NOMO-1 treated with dmso at 0.1 percent for 144 hours (cell line): ENCODE data around the gene PRPS2.

ENCODE experiments used
- DNase-seq: peaks from one replicate; lab custom pipeline; 2025; ENCODE audit not compliant: unreplicated experiment; lab: John Stamatoyannopoulos, UW

PRPS2 gene

GRCh38 chrX:12791257-12792228 is at the start of gene PRPS2:
TSS of gene PRPS2 (plus strand) at chrX:12791412. CDS start at chrX:12791498, 86 bp downstream.
- peak; percentile 31 for DNase-seq

DNA sequence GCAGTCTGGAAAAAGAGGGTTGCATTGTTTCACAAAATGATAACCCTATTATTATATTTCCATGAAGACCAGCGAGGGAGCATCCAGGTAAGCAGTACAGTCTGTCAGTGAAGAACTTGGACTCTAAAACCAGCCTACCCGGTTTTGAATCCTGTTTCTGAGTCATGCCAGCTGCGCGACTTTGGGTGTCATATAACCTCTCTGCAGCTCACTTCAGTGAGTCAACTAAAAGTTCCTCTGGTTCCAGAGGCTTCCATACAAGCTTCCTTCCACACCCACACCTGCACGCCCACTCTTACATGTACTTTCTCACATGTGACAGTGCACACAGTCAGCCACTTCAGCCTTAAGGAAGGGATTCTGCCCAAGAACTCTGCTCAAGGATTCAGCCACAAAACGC is 49.8 kb upstream of the PRPS2 start:
- DNase-seq, result no peak

- no peak for DNase-seq
Observed at GRCh38 chrX:12747433-12747832, 43.8 kb upstream of the PRPS2 start.

- no peak for DNase-seq
Observed at GRCh38 chrX:12751887-12752286, 39.3 kb upstream of the PRPS2 start.

DNA sequence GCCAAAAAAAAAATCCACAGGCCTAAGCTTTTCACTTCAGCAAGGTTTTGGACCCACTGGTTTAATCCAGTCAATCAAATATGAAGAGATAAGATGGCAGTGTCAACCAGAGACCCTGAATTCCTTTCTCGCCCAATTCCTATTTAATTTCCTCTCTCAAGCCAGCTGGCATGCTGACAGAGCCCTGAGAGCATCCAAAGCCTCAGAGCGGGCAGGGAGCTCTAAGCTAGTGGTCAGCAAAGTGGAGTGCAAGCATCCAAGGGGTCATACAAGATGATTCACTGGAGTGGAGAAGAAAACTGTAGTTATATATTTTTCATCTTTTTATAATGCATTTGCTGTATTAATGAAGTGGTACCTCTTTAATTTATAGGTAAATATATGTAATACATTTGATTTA is 37.8 kb upstream of the PRPS2 start:
- no peak for DNase-seq

DNA sequence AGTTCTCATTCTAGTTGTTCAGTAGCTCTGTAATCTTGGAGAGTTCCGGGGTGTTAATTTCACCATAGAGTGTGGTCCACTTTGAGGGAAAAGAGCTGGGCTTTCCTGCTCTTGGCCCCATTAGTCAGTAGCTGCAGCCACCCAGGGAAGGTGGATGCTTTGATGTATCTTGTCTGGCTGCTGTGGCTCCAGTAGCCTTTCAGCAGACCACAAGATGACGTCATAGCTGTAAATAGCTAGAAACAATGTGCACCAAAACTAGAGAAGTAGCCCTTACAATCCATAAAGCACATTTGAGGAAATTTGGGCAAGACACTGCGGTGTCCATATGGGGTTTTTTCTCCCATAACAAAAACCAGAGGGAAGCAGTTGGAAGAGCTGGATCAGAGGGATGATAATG is 32.9 kb upstream of the PRPS2 start:
- DNase-seq, result no peak

DNA sequence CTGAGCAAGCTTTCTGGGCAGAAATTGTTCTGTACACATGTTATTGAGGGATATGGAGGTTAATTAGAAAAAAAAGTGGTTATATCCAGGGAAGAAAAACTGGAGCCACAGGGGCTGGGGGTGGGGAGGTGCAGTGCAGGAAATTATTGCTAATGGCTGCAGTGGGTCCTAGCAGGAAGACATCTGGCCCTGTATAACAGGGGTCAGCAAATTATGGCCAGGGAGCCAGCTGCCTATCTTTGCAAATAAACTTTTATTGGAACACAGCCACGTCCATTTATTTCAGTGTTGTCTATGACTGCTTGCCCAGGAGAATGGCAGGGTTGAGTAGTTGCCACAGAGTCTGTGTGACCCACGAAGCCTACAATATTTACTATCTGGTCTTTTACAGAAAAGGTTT is 23.4 kb upstream of the PRPS2 start:
- no peak for DNase-seq

DNA sequence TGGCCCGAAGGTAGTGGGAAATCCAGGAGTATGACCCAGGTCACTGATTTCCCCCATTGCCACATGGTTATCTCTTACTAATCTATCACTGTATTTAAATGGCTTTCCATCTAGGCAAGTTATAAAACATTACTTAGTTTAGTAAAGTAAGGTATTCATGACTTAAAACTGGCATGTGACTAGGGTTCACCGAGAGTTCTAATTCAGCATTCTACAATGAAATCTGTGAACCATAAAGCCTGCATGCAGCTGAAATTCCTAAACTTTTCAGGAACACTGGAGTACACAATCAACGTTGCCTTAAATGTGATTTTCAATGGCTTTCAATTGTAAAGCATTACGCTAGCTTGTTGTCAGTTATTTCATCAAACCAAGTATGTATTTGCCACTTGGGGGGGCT is 22.7 kb upstream of the PRPS2 start:
- no peak for DNase-seq

GRCh38 chrX:12770440-12770839 is 20.8 kb upstream of the PRPS2 start:
- DNase-seq, result peak; percentile 11

DNA sequence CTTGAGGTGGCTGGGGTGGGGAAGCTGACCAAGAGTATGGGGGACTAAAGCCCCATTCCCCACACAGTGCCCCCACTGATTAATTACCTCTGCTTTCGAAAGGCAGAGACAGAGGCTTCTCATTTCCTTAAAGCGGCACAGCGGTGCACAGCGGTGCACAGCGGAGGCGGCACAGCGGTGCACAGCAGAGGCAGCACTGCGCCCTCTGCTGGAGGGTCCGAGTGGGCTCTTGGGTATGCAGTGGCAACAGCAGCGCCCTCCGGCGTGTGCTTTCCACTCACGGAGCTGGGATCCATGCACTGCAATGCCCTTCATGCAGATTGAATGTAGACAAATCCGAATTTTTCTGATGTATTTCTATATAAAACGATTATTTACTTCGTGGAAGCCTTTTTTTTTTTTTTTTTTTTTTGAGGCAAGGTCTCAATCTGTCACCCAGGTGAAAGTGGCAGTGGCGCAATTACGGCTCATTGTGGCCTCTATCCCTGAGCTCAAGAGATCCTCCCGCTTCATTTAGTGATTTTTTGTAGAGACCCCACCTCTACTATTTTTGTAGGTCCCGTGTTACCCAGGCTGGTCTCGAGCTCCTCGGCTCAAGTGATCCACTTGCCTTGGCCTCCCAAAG is 19.7 kb upstream of the PRPS2 start:
- peak; percentile 24 for DNase-seq

DNA sequence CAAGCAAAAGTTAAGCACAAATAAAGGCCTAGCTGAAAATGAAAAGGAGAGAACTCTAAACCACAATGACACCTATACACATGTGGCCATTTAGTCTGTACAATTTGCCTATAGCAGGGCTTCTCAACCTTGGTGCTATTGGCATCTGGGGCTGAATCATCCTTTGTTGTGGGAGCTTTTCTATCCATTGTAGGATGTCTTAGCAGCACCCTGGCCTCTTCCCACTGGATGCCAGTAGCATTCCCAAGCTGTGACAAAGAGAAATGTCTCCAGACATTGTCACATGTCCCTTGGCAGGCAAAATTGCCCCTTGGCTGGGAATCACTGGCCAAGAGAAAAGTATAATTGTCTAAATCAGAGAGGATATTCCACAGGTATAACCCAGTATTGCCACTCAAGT is 13.5 kb upstream of the PRPS2 start:
- no peak for DNase-seq

- no peak for DNase-seq
Observed at GRCh38 chrX:12779534-12779933, 11.7 kb upstream of the PRPS2 start.

DNA sequence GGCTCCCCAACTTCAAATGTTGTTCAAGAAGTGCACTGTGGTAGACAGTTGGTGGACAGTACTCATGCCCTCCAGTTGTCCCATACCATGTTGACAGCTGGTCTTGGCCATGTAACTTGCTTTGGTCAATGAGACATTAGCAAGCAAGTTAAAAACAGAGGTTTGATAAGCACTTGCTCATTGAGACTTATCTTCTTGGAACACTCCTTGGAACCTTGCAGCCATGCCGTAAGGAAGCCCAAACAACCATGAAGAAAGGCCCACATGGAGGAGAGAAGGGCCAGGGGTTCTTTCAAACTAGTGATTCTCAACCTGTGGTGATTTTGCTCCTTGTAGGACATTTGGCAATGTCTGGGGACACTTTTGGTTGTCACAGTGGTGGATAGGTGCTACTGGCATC is 2.6 kb upstream of the PRPS2 start:
- no peak for DNase-seq

- DNase-seq, result no peak
Observed at GRCh38 chrX:12789976-12790375, 1.2 kb upstream of the PRPS2 start.

DNA sequence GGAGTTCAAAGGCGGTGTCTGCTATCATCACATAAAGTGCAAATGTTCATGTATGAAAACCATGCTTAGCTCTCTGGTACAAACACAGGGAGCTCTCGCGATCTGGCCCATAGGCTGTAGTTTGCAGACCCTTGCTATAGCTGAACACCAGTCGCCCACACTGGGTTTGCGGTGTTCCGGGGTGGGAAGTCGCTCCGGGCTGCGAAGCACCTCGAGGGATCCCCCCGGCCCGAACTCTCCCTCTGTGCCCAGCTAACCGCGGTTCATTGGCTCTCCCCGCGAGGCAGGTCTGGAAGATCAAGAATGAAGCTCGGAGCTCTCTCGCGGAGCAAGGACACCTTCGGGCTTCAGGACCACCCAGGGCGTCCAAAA is 341 bp upstream of the PRPS2 start:
- DNase-seq, result no peak

DNA sequence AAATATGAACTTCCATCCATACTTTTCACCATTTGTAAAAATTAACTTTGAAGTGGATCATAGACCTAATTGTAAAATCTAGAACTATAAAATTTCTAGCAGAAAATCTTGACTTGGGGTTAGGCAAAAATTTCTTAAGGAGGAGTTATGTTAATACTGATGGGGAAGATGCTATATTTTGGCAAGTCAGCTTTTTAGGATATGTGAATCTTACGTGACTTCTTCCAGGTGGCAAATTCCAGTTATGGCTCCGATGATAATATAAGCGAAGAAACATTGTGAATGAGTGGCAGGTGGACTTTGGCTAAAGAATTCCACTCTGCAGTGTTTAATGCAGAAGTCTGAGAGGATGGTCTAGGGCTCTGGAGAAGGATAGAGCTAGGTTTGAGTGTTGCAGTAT is 1.5 kb downstream of the PRPS2 start:
- no peak for DNase-seq

DNA sequence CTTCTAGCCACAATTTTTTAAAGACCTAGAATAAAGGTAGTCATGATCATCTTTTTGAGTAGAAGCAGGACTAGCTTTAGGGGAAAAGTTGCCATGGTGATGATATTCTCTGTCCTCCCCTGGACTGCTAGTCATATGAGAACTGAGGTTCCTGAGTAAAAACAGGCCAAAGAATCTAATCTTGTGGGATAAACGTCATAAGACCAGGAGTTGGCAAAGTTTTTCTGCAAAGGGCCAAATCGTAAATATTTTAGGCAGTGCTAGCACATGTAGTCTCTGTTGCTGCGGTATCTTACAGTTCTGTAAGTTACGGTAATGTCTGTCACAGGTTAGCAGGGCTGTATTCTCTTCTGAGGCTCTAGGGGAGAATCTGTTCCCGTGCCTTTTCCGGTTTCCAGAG is 3.4 kb downstream of the PRPS2 start:
- no peak for DNase-seq

GRCh38 chrX:12798601-12799000 is 7.4 kb downstream of the PRPS2 start:
- DNase-seq, result no peak

DNA sequence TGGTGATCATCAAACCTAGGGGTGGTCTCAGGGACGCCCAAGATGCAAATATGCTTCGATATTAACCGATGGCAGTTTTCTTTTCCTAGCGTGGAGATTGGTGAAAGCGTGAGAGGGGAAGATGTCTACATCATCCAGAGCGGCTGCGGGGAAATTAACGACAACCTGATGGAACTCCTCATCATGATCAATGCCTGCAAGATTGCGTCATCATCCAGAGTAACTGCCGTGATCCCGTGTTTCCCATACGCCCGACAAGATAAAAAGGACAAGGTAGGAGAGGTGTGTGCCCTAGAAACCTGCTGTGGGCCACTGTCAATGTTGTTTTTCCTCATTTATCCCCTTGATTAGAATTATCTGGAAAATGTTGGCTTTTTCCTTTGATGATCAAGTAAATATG is 7.9 kb downstream of the PRPS2 start:
- no peak for DNase-seq

DNA sequence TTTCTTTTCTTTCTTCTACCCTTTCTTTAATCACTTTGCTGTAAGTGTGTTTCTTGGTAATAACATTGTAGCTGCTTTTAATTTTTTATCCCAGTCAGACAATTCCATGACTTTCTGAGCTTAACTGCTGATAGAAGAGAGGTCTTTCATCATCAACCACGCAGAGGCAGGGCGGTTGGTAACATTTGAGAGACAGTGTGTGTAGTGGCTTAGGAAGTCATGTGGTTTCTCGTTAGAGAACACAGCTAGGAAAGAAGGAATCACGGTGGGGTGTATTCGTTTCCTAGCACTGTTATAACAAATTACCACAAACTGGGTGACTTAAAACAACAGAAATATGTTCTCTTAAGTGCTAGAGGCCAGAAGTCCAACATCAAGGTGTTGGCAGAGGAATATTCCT is 11.5 kb downstream of the PRPS2 start:
- no peak for DNase-seq

DNA sequence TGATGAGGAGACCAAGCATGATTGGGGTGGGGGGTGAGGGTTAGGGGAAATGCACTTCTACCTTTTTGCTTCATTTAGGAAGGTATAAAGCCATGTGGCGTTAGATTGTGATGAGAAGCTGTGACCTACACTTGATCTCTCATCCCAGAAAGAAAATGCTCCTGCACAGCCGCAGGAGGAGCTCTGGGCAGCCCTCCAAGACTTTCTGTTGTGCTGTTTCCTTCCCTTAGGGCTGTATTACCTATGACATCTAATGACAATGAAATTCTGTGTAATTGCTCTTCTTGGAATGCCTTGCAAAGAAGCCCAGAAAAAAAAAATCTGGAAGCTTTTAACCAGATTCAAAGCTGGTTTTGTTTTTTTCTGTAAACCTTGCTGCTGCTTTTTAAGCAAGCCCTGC is 13.4 kb downstream of the PRPS2 start:
- DNase-seq, result no peak

DNA sequence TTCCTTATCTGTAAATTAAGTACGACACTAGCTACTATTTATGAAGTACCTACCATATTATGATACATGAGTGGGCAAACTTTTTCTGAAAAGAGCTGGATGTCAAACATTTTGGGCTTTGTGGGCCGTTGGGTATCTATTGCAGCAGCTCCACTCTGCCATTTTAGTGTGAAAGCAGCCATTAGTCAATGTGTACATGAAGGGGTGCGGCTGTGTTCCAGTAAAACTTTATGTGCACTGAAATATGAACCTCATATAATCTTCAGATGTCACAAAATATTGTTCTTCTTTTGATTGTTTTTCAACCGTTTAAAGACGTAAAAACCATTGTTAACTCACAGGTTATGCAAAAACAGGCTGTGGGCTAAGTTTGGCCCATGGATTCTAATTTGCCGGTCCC is 14.1 kb downstream of the PRPS2 start:
- no peak for DNase-seq

- no peak for DNase-seq
Observed at GRCh38 chrX:12811658-12812057, 20.4 kb downstream of the PRPS2 start.
